Spleen (tissue), 7 donors: ENCODE measurements around the gene ATP1A1.

Experiments used
- CTCF ChIP-seq, 11 experiments: fragments of 200-600 bp in 7 of 11; fragments of 450-650 bp in 4 of 11; sonication (generic) in 4 of 11; IDR thresholded peaks in 8 of 11; conservative IDR thresholded peaks in 3 of 11; 1 replicate in 7 of 11; 2 replicates in 4 of 11; pipeline versions ENCODE4 v1.4.0 to v1.8.0; 2016 to 2021; ENCODE audit warnings: antibody characterized with exemption in 11 of 11, inconsistent platforms in 4 of 11, mild to moderate bottlenecking in 1 of 11
- POLR2AphosphoS5 ChIP-seq, 3 donors: sonication (generic); formaldehyde crosslinking; IDR thresholded peaks; one replicate each; pipeline ENCODE4 v1.5.1; 2017; ENCODE audit warnings: antibody characterized with exemption in 3 of 3
- donor health status: DM: no; HTN: no; CAD: no; lungs with moderate emphysema.
- donor health status: DM: no; HTN: no; CAD: no.
- donor health status: DM: no; HTN: no; CAD: no.

GRCh38 chr1:116370181-116370580 is 2.9 kb upstream of the ATP1A1 start:
- TF ChIP-seq CTCF (IDR thresholded peaks at IDR 0.05 in 8 of 11, conservative IDR thresholded peaks at IDR 0.05 in 3 of 11) (no peak), POLR2AphosphoS5 (IDR thresholded peaks at IDR 0.05) (no peak)
